SU-DHL-6 (cell line): ENCODE results near the gene BNIP5.

Source experiments
- H2AFZ ChIP-seq: fragments of 200-600 bp; sonication (generic); 2 replicates; pipeline ENCODE4 v1.6.1; 2014; ENCODE audit warnings: low read depth, mild to moderate bottlenecking, moderate library complexity, mixed read lengths, antibody characterized with exemption, low read length; ENCODE audit not compliant: severe bottlenecking
- H3F3A ChIP-seq: fragments of 200-600 bp; shearing (Covaris generic); 2 replicates; pipeline ENCODE4 v1.6.0; 2016; ENCODE audit warnings: antibody characterized with exemption, mild to moderate bottlenecking; ENCODE audit not compliant: insufficient read depth
- H3K27ac ChIP-seq: fragments of 200-600 bp; sonication (generic); 2 replicates; pipeline ENCODE4 v1.5.1; 2016; ENCODE audit warnings: low read depth, mild to moderate bottlenecking, low read length, moderate library complexity, mixed read lengths
- H3K27me3 ChIP-seq: fragments of 200-600 bp; sonication (generic), shearing (Covaris generic); 2 replicates; pipeline ENCODE4 v1.6.0; 2014; ENCODE audit warnings: mild to moderate bottlenecking, low read length
- H3K36me3 ChIP-seq: fragments of 200-600 bp; sonication (generic); 2 replicates; pipeline ENCODE4 v1.6.1; 2014; ENCODE audit warnings: mild to moderate bottlenecking, low read length, mixed read lengths
- H3K4me2 ChIP-seq: fragments of 300-600, 200-600 bp; shearing (Covaris generic), sonication (generic); 2 replicates; pipeline ENCODE4 v1.6.0; 2014; ENCODE audit warnings: low read length, low read depth, mild to moderate bottlenecking; ENCODE audit not compliant: poor library complexity, severe bottlenecking
- H3K4me3 ChIP-seq: fragments of 200-600 bp; sonication (generic); 2 replicates; pipeline ENCODE4 v1.5.1; 2014; ENCODE audit warnings: antibody characterized with exemption, low read length, mild to moderate bottlenecking, mixed read lengths; ENCODE audit not compliant: insufficient read depth, poor library complexity, severe bottlenecking
- H3K79me2 ChIP-seq: fragments of 200-600 bp; sonication (generic); 2 replicates; pipeline ENCODE4 v1.6.1; 2014; ENCODE audit warnings: mild to moderate bottlenecking, low read length, moderate library complexity; ENCODE audit not compliant: insufficient read depth
- H3K9ac ChIP-seq: fragments of 200-600 bp; sonication (generic); 2 replicates; pipeline ENCODE4 v1.7.0; 2014; ENCODE audit warnings: mild to moderate bottlenecking, low read length
- H3K9me2 ChIP-seq: fragments of 200-600 bp; sonication (generic); replicated peaks from 2 replicates; pipeline ENCODE4 v1.6.1; 2014; ENCODE audit warnings: low read length; ENCODE audit not compliant: insufficient read depth
- H3K9me3 ChIP-seq: fragments of 200-600 bp; sonication (generic); 2 replicates; pipeline ENCODE4 v1.6.1; 2014; ENCODE audit warnings: low read length, mixed read lengths; ENCODE audit not compliant: insufficient read depth
- H4K20me1 ChIP-seq: fragments of 200-600 bp; sonication (generic); 2 replicates; pipeline ENCODE4 v1.6.1; 2014; ENCODE audit warnings: low read depth, mild to moderate bottlenecking, antibody characterized with exemption, low read length, moderate library complexity, mixed read lengths
- CTCF ChIP-seq: fragments of 200-600 bp; sonication (generic); IDR thresholded peaks from one replicate; pipeline ENCODE4 v1.5.1; 2017; ENCODE audit warnings: antibody characterized with exemption, mild to moderate bottlenecking, low read length, moderate library complexity; ENCODE audit not compliant: insufficient read depth, poor library complexity, severe bottlenecking
- EZH2phosphoT487 ChIP-seq: fragments of 200-600 bp; sonication (generic), shearing (Covaris generic); conservative IDR thresholded peaks from 2 replicates; pipeline ENCODE4 v1.6.1; 2018; ENCODE audit warnings: mild to moderate bottlenecking, antibody characterized with exemption, low read length, moderate library complexity, mixed read lengths

The BNIP5 gene

GRCh38 chr6:36378243-36378920 lies 41.7 kb upstream of the BNIP5 start:
- H3K9ac ChIP-seq: no peak overlapping the region
- no peak overlapping the region for H3K27ac ChIP-seq
- H4K20me1 ChIP-seq: no peaks in the 10 kb centered on the region
- no peaks in the 10 kb centered on the region for H3K79me2 ChIP-seq
- TF ChIP-seq EZH2phosphoT487: no peak
- no peak for TF ChIP-seq CTCF
- no peaks in the 10 kb centered on the region for H3K36me3 ChIP-seq
- no peaks in the 10 kb centered on the region for H3K9me3 ChIP-seq
- H3K4me2 ChIP-seq: no peak overlapping the region
- no peaks in the 10 kb centered on the region for H3K27me3 ChIP-seq
- no peak overlapping the region for H2AFZ ChIP-seq
- H3K4me3 ChIP-seq: no peak overlapping the region
- no peaks in the 10 kb centered on the region for H3K9me2 ChIP-seq
- no peaks in the 10 kb centered on the region for H3F3A ChIP-seq

GRCh38 chr6:36377594-36377993 lies 40.9 kb upstream of the BNIP5 start:
- H3K36me3 ChIP-seq: no peaks in the 10 kb centered on the region
- no peak overlapping the region for H3K4me2 ChIP-seq
- H2AFZ ChIP-seq: no peak overlapping the region
- H3K4me3 ChIP-seq: no peak overlapping the region
- no peaks in the 10 kb centered on the region for H3K9me3 ChIP-seq
- TF ChIP-seq EZH2phosphoT487: no peak
- H3K27me3 ChIP-seq: no peaks in the 10 kb centered on the region
- no peaks in the 10 kb centered on the region for H4K20me1 ChIP-seq
- H3K27ac ChIP-seq: no peak overlapping the region
- no peaks in the 10 kb centered on the region for H3F3A ChIP-seq
- H3K9ac ChIP-seq: no peak overlapping the region
- no peaks in the 10 kb centered on the region for H3K79me2 ChIP-seq
- H3K9me2 ChIP-seq: no peaks in the 10 kb centered on the region

GRCh38 chr6:36376742-36377141 lies 40.1 kb upstream of the BNIP5 start:
- no peaks in the 10 kb centered on the region for H4K20me1 ChIP-seq
- H3K9me3 ChIP-seq: no peaks in the 10 kb centered on the region
- no peaks in the 10 kb centered on the region for H3F3A ChIP-seq
- no peak overlapping the region for H3K4me2 ChIP-seq
- H3K9ac ChIP-seq: no peak overlapping the region
- H3K27ac ChIP-seq: no peak overlapping the region
- H3K79me2 ChIP-seq: no peaks in the 10 kb centered on the region
- H3K36me3 ChIP-seq: no peaks in the 10 kb centered on the region
- no peak overlapping the region for H2AFZ ChIP-seq
- TF ChIP-seq CTCF: no peak
- no peak for TF ChIP-seq EZH2phosphoT487
- H3K27me3 ChIP-seq: no peaks in the 10 kb centered on the region
- no peak overlapping the region for H3K4me3 ChIP-seq
- H3K9me2 ChIP-seq: no peaks in the 10 kb centered on the region

GRCh38 chr6:36376183-36376582 lies 39.5 kb upstream of the BNIP5 start:
- no peaks in the 10 kb centered on the region for H3K36me3 ChIP-seq
- TF ChIP-seq CTCF (no peak), EZH2phosphoT487 (no peak)
- no peaks in the 10 kb centered on the region for H4K20me1 ChIP-seq
- H3K79me2 ChIP-seq: no peaks in the 10 kb centered on the region
- no peak overlapping the region for H3K4me3 ChIP-seq
- H3K27ac ChIP-seq: no peak overlapping the region
- no peaks in the 10 kb centered on the region for H3F3A ChIP-seq
- no peak overlapping the region for H3K9ac ChIP-seq
- H3K4me2 ChIP-seq: no peak overlapping the region
- H3K9me2 ChIP-seq: no peaks in the 10 kb centered on the region
- no peaks in the 10 kb centered on the region for H3K27me3 ChIP-seq
- no peak overlapping the region for H2AFZ ChIP-seq
- H3K9me3 ChIP-seq: no peaks in the 10 kb centered on the region
